Measurements from ENCODE around the gene CEP350.

Gene CEP350

DNA sequence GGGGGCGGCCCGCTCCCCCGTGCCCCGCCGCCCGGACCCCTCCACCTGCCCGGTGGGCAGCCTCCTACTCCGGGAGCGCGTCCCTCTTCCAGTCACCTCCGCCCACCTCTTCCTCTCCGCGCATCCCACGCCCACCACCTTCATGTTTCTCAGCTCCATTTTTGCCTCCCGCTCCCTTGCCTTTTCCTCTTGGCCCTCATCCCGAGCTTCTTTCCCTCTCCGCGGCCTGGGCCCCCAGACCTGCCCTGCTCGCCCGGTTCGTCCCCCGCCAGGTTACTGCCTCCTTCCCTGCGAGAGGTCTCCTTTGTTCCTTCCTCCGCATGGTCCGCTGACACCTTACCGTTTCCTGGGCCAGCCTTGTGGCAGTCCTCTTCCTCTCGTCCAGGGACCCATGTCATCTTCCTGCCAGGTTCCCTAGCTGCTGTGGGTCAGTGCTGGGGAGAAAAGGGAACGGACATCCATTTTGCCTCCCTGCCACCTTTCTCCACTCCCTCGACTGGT, 200.6 kb downstream of the CEP350 start:
- no peak for DNase-seq (ENCODE audit: low read depth)

DNA sequence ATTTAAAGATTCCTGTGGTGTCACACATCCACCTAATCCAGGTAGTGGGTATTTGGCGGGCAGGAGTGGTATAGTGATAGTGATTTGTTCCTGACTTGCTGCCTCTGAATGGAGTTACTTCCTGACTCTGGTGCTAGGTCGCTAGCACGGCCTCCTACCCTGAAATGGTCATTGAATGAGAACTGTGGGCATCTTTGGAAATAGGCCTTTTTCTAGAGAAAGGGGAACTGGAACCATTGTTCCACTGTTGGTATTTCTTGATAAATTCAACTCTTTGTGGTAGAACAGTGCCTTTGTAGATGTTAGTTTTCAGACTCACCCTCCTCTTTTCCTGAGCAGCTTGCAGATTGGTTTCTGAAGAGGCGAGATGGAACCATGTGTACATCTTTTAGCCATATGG, 201.6 kb downstream of the CEP350 start:
- no peak for DNase-seq (ENCODE audit: low read depth)

DNA sequence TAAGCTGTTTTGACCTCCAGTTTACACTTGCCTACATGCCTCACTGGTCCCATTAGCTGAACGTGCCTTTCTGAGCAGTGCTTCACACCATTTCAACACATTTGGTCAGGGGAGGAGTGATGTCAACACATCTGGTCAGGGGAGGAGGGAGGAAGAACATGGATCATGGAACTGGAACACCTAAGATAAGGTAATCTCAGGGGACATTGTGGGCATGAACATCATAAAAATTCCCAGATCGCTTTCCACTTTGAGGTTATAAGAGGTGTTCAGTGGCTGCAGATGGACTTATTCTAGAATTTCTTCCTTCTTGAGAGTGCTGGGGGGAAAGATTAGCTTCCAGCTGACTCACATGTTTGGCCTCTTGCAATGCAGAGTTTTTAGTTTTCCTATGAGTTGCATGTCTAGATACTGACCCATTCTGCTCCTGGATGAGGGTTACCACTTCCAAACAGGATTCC, 202.1 kb downstream of the CEP350 start:
- DNase-seq (ENCODE audit: low read depth), result no peak

DNA sequence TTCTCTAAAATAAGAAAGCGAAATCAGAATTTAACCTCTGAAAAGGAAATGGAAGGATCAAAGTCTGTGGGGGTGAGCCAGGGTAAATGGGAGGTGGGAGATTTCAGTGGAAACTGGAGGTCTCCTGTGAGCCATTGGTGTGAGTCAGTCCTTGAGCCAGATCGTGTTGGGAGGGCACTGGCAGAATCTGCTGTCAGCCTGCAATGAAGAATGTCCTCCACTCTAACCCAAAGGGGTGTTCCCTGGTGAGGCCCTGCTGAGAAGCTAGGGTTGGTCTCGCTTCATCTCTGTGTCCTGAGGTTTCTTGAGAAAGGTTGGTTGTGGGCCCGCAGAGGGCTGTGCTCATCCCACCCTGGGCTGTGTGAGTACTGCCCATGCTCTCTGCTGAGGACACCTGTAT, 202.5 kb downstream of the CEP350 start:
- no peak for DNase-seq (ENCODE audit: low read depth)

DNA sequence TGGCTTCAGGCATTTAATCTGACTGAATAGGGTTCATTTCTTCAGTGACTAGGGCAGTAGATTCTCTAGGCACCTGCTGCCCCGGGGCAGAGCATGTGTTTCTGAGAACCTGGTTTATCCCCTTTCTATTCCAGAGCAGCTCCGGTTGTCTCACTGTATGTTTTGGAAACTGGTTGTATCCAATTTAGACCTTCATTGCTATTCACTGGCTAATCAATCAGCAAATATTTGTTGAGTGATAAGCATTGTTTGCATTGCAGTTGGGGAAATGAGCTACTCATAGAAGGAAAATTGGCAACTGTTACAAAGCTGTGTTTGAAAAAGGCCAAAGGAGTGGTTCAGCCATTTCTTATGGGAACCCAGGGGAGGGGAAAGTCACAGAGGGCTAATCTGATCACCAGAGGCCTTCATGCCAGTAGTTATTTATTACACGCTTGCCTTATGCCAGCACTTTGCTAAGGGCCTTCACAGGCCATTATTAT, 203.0 kb downstream of the CEP350 start:
- DNase-seq (ENCODE audit: low read depth), result no peak

DNA sequence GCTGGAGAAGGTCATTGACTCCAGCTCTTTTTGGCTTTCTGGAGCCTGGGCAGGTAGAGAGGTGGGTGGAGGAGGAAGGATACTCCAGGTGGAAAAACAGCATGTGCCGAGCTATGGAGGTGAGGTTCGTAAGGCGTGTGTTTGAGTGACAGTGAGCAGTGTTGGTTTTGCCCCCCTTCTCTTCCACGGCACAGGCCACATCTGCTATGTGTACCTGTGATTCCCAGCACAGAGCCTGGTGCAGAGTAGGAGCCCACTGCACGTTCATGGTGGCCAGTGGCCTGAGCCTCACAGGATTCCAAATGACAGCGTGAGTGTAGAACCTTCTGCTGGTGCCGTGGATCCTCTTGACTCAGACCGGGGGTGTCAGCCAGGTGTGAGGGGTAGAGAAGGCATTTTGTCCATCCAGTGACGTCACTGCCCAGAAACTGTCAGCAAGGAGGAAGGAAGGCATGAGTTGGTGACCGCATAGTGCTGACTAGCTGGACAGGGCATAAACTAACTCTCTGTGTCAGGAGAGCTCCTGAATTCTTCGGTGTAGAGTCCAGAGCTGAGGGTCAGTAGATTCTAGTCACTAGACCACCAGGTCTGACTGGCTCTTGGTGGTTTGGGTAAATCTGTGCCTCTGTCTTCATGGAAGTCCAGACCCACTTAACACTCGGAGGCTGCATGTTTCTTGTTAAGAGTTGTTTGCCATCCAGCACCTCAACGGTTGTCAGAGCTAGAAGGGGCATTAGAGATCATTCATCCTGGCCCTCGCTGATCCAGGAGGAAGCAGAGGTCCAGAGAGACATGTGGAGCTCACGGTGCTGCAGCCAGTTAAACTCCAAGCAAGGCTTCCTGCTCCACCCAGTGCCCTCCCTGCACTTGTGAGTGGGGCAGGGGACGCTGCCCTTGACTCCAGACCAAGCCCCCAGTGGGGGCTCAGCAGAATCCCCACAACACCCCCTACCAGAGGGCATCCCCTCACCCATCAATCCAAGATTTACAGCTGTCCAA, 203.8 kb downstream of the CEP350 start:
- DNase-seq (ENCODE audit: low read depth), result no peak

DNA sequence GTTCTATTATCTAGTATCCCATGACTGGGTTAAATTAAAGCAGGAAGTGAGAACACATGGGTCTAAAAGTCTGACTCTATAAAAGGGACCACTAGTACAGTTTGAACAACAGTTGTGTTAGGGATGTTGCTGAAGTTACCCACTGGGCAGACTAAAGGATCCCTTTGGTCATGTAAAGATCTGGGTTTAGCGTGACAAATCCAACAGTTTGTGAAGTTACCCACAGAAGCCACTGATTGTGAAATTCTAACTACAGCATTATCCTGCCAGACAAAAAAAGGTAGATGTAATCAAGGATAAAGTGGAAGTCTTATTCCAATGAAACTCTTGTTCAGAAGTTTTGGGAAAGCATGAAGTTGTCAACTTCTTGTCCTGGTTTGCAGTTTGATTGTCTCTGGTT, 205.7 kb downstream of the CEP350 start:
- no peak for DNase-seq (ENCODE audit: low read depth)

DNA sequence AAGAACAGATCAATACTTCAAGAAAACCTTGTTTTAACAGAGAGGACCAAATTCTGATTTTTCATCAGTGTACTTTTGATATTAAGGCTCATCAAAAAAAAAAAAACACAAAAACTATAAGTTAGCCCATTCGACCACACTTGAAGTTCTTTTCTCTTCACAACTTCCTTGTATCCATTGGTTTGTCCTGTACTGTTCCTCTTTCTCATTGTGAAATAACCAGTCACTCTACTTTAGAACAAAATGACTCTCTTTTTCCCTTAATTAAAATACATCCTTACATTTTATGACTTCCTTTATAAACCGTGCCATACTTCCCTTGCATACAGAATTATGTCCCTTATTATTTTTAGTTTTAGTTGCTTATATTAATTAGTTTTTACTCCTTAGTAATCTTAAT, 208.4 kb downstream of the CEP350 start:
- no peak for DNase-seq (ENCODE audit: low read depth)

Measured in activated gamma-delta T cell treated with anti-CD3 and anti-CD28 coated beads, Interleukin-2, amount 50 U/mL, for 16 hours (primary cell).